SK-N-MC (cell line): ENCODE measurements around the gene SLC35B1.
"Not testable (repeated sequence)": the region's sequence is repeated elsewhere in the genome, so short reads cannot be mapped to it uniquely, and the experiment has no call there.

Experiments used
- DNase-seq: peaks from one replicate; pipeline ENCODE4 v3.0.0-alpha.2; 2011; ENCODE audit warnings: low read depth, low spot score
- H3K27ac ChIP-seq: fragments of 200-600 bp; sonication (generic); 2 replicates; pipeline ENCODE4 v1.5.1; 2016; ENCODE audit warnings: mixed run types
- H3K36me3 ChIP-seq: fragments of 200-600 bp; sonication (generic); 2 replicates; pipeline ENCODE4 v1.6.1; 2017; ENCODE audit warnings: antibody characterized with exemption, low read length, mixed read lengths; ENCODE audit not compliant: insufficient read depth
- H3K4me3 ChIP-seq: fragments of 200-600 bp; sonication (generic); 2 replicates; pipeline ENCODE4 v1.5.1; 2016
- H3K9ac ChIP-seq: fragments of 200-600 bp; sonication (generic); 2 replicates; pipeline ENCODE4 v1.8.0; 2017; ENCODE audit warnings: mixed run types, mixed read lengths; ENCODE audit not compliant: insufficient read length
- H3K9me3 ChIP-seq: fragments of 200-600 bp; sonication (generic); 2 replicates; pipeline ENCODE4 v1.6.1; 2017; ENCODE audit warnings: low read depth, mild to moderate bottlenecking, antibody characterized with exemption, low read length, moderate library complexity, mixed read lengths
- EZH2 ChIP-seq: fragments of 200-600 bp; sonication (generic); IDR thresholded peaks from one replicate; pipeline ENCODE4 v1.6.1; 2017; ENCODE audit warnings: antibody characterized with exemption
- FOXP2 ChIP-seq: optimal IDR thresholded peaks from 2 replicates; pipeline ENCODE3; 2011; ENCODE audit warnings: mild to moderate bottlenecking, moderate library complexity; ENCODE audit not compliant: insufficient read depth; ENCODE audit errors: extremely low read length, control extremely low read depth
- POLR2AphosphoS5 ChIP-seq: IDR thresholded peaks from 2 replicates; pipeline ENCODE4 v1.6.1; 2012; ENCODE audit warnings: mild to moderate bottlenecking, low read depth, low read length, borderline replicate concordance

The SLC35B1 gene

DNA sequence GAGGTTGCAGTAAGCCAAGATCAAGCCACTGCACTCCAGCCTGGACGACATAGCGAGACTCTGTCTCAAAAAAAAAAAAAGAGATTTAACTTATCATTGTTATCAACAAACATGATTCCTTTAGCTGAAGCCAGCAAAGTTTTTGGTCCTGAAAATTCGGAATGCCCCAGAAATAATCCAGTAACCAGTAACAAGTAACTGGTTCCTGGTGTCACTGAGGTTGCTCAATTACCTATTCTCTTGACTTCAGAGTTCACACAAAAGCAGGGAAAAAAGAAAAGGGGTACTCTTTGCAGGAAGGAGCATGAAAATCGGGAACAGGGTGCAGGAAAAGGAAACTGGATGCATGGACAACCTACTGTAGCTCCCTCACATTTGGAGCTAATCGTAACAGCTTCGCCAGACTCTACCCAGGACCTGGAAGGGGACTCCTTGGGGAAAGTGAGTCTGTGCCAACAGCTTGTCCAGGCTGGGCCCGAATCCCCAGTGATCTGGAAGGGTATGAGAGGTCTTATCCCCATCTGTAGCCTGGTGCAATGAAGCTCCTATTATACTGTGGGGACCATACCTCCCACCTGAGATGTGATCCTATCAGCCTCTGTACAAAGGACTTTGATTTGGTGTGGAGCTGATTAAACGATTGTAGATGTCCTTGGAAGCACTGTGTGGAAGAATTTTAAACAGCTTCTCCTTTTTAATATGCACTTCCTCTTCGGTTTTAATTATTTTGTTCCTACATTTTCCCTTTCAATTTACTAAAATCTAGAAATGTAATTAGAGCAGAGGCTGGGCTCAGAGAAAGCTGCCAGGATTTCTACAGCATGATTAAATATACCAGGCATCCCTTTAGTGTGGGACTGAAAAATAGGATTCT is 26.4 kb downstream of the SLC35B1 start:
- Histone ChIP-seq H3K9ac (no peak overlapping the region), H3K27ac (no peak overlapping the region), H3K4me3 (no peak overlapping the region), H3K9me3 (no peaks in the 10 kb centered on the region), H3K36me3 (no peaks in the 10 kb centered on the region)
- no peak for DNase-seq
- TF ChIP-seq FOXP2 (no peak), EZH2 (no peak), POLR2AphosphoS5 (no peak)

DNA sequence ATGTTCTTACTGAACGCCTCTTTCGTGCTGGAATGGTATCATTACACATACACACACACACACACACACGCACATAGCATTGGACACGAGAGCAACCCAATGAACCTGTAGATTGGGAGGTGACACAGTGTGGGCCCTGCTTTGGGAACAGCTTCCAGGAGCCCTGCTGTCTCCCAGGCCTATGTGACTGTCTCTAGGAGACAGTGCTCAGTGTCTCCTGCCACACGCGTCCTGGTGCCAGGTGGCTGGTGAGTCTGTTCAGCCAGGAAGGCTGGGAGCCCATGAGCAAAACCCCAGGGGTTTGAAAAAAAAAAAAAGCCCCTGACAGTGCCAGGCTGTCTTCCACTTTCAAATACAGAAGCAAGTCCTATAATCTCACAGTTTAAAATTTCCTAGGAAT is 27.4 kb downstream of the SLC35B1 start:
- no peak for TF ChIP-seq FOXP2
- TF ChIP-seq POLR2AphosphoS5: no peak
- TF ChIP-seq EZH2: no peak

DNA sequence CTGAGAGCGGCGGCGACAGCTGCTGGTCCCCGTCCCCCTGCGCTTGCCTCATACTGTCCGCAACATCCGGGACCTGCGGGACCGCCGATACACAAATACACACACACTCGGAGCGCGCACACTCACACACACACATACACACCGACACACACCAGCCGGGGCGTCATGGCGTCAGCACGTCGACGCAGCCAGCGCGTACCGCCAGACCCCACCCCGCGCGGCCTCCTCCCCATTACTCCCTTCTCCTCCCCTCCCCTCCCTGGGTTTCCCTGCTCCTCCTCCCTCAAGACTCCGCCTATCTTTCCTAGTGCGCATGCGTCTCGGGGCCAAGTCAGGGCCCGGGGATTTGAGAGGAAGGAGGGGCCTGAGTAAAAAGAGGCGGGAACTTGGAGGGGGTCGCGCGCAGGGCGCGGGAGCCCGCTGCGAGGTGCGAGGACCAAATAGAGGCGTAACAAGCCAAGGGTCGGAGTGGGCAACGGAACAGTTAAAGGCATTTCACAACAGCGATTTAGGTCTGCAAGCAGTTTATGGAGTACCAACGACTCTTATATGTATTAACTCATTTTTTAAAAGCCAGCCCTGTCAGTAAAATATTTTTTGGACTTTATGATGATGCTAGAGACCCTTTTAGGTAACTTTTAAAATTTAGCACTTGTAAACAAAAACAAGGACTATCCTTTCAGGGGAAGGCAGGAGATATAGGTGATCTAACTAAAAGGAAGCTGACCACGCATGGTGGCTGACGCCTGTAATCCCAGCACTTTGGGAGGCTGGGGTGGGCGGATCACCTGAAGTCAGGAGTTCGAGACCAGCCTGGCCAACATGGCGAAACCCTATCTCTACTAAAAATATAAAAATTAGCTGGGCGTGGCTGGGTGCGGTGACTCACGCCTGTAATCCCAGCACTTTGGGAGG is 29.6 kb downstream of the SLC35B1 start, which contains the start of gene SPOP:
TSS of gene SPOP (minus strand) at position 165 of the 915 bp plus-strand sequence. CDS start 55,287 bp downstream, outside the sequence.
- Histone ChIP-seq H3K36me3 (peaks cover 20% of the 10 kb centered on the region), H3K9ac (peak within 1 kb of the TSS; percentile 96), H3K4me3 (peak within 1 kb of the TSS; percentile 98), H3K9me3 (no peaks in the 10 kb centered on the region), H3K27ac (peak within 1 kb of the TSS; percentile 89)
- DNase-seq: peak; percentile 97
- TF ChIP-seq FOXP2: peak; percentile 99
- TF ChIP-seq EZH2: no peak

More for the DNA sequence above, 27.4 kb downstream of the SLC35B1 start:
- H3K9me3 ChIP-seq: no peaks in the 10 kb centered on the region
- H3K9ac ChIP-seq: no peak overlapping the region
- DNase-seq: no peak
- H3K36me3 ChIP-seq: peaks cover 4% of the 10 kb centered on the region
- no peak overlapping the region for H3K27ac ChIP-seq
- no peak overlapping the region for H3K4me3 ChIP-seq

DNA sequence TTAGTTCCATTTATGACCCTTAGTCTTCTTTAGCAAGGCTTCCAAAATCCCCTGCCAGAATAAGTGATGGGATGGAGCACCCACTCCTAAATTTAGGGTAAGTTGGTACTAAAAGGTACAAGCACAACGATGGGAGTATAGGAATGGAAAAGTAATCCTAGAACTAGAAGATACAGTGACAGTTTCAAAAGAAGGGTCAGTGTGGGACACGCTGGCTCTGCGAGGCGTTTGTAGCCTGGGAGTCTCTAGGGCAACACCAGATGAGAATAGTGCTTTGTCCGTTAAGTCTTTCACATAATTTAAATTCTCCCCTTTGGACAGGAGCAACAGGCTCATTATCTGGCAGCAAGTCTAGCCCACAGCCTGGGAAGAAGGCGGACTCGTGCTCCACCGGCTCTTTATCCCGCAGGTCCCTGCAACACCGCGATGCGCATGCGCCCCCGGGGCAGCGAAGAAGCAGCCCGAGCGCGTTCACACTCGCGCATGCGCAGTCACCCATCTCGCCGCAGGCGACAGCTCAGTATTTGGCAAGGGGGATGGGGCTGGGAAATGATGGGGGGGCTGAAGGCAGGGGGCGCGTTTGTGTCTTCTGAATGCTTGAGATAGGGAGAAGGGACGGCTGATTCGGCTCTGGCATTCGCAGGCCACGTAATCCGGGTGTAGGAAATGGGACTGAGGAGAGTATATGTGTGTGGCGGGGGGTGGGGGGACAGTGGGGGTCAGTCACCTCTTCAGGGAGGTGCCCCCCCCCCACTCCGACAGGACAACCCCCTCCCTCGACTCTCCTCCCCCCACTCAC is 30.4 kb downstream of the SLC35B1 start:
- Histone ChIP-seq H3K4me3 (peak overlapping the region; percentile 98), H3K9ac (peak overlapping the region; percentile 96), H3K36me3 (peaks cover 20% of the 10 kb centered on the region), H3K9me3 (no peaks in the 10 kb centered on the region), H3K27ac (peak overlapping the region; percentile 89)
- peak; percentile 72 for DNase-seq
- peak; percentile 78 for TF ChIP-seq POLR2AphosphoS5
- no peak for TF ChIP-seq EZH2
- no peak for TF ChIP-seq FOXP2

DNA sequence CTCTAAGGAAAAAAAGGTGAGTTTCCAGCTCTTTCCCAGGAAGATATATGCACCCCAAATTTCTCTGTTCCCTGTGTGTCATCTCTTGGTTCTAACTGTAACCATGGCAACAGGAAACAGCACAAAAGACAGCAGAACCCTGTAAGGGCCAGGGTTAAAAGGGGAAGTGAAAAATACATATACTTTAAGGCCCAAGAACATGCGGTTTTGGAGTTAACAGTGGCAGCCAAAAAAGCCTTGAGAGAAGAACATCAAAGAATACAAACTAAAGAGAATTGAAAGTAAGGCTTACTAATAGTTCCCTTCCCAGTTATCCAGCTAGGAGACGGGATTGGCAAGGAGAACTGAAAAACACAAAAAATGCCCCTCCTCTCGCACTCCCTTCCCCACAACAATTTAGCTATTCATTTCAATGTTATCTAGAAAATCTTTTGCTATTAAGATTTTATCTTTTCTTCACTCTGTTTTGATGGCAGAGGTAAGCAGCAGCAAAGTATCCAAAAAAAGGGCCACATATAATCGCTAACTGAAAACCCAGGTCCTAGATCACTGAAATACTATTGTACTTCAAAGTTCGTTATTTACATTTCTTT is 31.4 kb downstream of the SLC35B1 start:
- Histone ChIP-seq H3K4me3 (peak overlapping the region; percentile 98), H3K9ac (peak overlapping the region; percentile 96), H3K27ac (peak overlapping the region; percentile 89; the same call in 1 of the 2 replicates), H3K9me3 (no peaks in the 10 kb centered on the region), H3K36me3 (peaks cover 20% of the 10 kb centered on the region)
- DNase-seq: no peak
- no peak for TF ChIP-seq EZH2
- no peak for TF ChIP-seq POLR2AphosphoS5
- no peak for TF ChIP-seq FOXP2

DNA sequence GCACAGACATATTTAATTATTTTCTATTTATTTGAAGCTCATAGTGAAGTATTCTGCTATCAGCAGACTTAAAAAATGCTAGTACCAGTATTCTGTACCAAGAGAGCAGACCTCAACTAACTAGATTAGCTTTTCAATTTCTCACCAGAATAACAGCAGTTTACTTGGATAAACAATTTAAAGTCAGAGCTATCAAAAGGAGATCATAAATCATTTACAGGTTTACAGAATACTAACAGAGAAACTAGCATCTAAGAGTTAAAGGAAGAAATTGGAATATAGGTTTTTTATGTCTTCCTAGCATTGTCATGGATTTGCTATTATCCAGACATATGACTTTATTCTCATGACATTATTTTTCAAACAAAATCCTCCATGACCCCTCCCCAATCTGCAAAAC is 33.3 kb downstream of the SLC35B1 start:
- H3K4me3 ChIP-seq: no peak overlapping the region

DNA sequence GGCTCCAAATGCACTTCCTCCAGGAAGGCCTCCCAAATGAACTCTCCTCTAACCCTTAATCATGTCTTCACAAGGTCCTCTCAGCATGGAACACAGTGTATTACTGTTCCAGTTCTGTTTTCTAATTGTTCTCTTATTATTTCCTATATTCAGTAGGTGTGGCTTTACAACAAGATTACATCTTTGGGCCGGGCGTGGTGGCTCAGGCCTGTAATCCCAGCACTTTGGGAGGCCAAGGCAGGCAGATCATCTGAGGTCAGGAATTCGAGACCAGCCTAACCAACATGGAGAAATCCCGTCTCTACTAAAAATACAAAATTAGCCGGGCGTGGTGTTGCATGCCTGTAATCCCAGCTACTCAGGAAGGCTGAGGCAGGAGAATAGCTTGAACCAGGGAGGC is 34.1 kb downstream of the SLC35B1 start:
- H3K36me3 ChIP-seq: peaks cover 20% of the 10 kb centered on the region
- not testable (repeated sequence) for H3K4me3 ChIP-seq, H3K27ac ChIP-seq, DNase-seq, H3K9me3 ChIP-seq, H3K9ac ChIP-seq

More for the DNA sequence above, 33.3 kb downstream of the SLC35B1 start:
- no peak for TF ChIP-seq EZH2
- no peak for TF ChIP-seq FOXP2
- no peak for TF ChIP-seq POLR2AphosphoS5
- H3K9ac ChIP-seq: no peak overlapping the region
- H3K27ac ChIP-seq: peak overlapping the region; percentile 38; the same call in 1 of the 2 replicates
- no peaks in the 10 kb centered on the region for H3K9me3 ChIP-seq
- H3K36me3 ChIP-seq: peaks cover 20% of the 10 kb centered on the region
- no peak for DNase-seq

DNA sequence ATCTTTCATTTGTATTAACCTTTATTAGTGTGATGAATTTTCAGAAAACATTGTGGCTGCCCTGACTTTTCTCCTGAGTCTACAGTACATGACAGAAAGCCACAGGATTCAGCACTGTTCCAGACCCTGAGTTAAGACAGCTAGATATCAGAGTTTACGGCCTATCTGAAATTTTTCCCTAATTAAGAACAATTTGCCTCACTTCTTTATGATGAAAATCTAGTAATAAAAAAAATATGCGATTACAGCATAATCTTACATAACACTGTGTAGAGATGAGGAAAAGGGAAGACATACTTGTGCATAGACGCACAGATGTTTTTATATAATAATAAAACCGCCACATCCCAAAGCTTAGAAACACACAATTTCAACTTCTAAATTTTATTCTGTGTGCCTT is 37.1 kb downstream of the SLC35B1 start:
- no peak for DNase-seq
- H3K4me3 ChIP-seq: no peak overlapping the region; the same call in 1 of the 2 replicates
- peaks cover 41% of the 10 kb centered on the region for H3K36me3 ChIP-seq
- H3K27ac ChIP-seq: peak overlapping the region; percentile 47
- H3K9me3 ChIP-seq: no peaks in the 10 kb centered on the region
- TF ChIP-seq FOXP2 (no peak), POLR2AphosphoS5 (no peak), EZH2 (no peak)
- peak overlapping the region; percentile 32 for H3K9ac ChIP-seq
